NAMALWA (cell line): ENCODE results near the gene TAS2R40.

ENCODE experiments used
- DNase-seq: peaks from one replicate; pipeline ENCODE4 v3.0.0-alpha.2; 2015; ENCODE audit warnings: low spot score

The TAS2R40 gene

DNA sequence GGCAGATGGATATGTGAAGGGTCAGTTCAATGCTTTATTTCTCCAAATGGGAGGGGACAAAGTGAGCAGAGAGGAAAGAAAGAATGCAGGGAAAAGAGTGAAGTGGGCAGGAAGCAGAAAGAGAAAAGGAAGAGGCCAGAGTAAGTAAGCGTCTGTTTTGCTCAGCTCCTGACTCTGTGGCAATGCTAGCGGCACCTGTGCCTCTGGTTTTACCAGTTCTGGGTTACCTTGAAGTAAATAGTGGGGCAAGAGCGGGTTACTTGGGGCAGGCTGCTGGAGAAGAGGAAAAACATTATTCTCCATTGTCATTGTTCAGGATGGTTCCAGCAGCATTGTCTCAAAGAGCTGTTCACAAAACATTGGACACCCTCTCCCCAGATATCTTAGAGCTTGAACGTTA, 1.9 kb downstream of the TAS2R40 start:
- DNase-seq = no peak

DNA sequence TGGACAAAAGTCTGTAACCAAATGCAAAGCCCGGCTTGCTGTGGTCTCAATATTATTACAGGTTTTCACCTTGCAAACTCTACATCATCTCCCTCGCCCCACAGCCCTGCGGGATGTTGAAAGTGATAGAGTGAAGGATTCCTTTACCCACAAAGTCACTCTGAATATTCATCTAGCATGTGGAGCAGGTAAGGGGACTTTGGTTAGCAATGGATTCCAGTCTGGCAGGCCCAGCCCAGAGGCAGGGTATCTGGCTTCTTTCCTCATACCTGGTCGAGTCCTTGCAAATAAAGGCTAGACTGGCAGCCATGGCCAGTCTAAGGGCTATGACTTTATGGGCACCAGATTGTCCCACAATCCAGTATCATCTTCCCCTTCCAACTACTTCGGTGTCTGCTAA, 3.2 kb downstream of the TAS2R40 start:
- no peak for DNase-seq

DNA sequence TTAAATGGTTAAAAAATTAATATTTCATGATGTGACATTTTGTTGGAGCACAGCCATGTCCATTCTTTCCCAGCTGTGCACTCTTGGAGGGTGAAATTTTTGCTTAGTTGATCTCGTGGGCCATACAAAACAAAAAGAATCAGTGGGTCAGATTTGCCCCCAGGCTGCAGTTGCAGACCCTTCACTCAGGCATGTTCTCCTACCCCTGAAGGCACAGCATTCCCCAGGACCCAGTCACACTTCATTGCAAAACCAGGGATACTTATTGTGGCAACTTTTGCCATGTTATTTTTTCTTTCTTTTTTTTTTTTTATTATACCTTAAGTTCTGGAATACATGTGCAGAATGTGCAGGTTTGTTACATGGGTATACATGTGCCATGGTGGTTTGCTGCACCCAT, 6.0 kb downstream of the TAS2R40 start:
- DNase-seq = no peak

DNA sequence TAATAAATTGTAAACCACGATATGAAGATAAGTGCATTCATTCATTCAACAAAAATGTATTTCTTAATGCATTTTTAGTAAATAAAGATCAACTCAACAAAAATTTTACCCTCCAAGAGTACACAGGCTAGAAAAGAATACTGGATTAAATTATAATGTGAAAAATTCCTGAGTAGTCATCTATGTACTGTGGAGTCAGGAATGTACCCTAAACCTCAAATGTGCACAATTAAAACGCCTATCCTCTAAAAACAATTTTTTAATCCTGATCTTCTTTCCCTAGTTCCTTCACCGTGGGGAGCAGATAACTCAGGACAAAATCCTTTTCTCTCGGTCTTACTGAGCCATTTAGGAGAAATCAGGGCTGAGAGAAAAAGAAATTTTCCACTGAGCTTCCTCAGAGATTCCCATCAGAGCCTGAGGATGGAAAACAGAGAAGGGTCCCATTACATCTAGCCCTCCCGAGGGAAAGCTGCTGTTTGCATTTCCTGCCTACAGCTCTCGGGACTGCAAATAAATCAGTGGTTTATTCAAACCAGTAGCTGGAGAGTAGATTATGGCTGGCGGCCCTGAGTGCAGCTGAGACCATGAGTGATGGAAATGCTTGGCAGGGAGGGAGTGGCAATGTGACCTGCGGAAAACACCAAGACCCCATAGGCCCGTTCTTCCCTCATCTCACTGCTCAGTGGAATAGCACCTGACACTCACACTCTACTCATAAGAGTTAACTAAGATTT, 7.4 kb downstream of the TAS2R40 start:
- DNase-seq = no peak

DNA sequence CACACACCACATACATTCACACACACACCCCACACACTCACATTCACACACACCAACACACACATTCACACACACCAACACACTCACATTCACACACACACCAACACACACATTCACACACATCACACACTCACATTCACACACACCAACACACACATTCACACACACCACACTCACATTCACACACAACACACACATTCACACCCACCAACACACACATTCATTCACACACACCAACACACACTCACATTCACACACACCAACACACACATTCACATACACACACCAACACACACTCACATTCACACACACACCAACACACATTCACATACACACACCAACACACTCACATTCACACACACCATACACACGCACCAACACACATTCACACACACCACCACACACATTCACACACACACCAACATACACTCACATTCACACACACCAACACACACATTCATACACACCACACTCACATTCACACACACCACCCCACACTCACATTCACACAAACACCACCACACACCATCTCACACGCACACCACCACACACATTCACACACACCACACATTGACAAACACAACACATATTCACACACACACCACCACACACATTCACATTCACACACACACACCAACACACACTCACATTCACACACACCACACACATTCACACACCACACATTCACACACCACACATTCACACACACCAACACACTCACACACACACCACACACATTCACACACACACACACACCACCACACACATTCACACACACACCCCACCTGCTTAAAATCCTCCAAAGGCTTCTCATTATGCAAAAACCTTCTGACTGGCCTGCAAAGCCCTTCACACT, 9.0 kb downstream of the TAS2R40 start:
- no peak for DNase-seq

DNA sequence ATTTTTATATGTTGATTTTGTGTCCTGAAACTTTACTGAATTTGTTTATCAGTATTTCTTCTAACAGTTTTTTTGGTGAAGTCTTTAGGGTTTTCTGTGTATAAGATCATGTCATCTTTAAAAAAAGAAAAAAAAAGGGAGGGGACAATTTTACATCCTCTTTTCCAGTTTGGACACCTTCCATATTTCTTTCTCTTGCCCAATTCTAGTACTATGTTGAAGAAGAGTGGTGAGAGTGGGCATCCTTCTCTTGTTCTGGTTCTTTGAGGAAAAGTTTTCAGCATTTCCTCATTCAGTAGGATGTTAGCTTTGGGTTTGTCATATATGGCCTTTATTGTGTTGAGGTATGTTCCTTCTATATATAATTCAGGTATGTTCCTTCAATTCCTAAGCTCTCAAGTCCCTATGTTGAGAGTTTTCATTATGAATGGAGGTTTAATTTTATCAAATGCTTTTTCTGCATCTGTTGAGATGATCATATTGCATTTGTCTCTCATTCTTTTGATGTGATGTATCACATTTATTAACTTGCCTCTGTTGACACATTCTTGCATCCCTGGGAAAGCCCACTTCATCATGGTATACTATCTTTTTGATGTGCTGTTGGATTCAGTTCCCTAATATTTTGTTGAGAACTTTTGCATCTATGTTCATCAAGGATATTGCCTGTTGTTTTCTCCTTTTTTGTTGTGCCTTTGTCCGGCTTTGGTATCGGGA, 12.1 kb downstream of the TAS2R40 start:
- DNase-seq = no peak

DNA sequence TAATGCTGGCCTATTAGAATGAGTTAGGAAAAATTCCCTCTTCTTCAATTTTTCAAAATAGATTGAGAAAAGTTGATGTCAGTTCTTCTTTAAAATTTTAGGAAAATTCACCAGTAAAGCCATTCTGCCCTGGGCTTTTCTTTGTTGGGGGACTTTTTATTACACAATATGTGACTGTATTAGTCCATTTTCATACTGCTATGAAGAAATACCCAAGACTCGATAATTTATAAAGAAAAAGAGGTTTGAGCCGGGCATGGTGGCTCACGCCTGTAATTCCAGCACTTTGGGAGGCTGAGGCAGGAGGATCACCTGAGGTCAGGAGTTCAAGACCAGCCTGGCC, 12.7 kb downstream of the TAS2R40 start:
- no peak for DNase-seq

DNA sequence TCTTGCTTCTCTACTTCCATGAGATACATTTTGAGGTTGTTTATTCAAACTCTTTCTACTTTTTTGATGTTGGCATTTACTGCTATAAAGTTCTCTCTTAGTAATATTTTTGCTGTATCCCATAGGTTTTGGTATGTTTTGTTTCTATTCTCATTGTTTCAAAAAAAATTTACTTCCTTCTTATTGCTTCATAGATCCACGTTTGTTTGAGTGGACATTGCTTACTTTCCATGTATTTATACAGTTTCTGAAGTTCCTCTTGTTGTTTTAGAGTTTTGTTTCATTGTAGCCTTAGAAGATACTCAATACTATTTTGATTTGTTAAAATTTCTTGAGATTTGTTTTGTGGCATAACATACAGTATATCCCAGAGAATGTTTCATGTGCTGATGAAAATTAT, 13.7 kb downstream of the TAS2R40 start:
- no peak for DNase-seq

DNA sequence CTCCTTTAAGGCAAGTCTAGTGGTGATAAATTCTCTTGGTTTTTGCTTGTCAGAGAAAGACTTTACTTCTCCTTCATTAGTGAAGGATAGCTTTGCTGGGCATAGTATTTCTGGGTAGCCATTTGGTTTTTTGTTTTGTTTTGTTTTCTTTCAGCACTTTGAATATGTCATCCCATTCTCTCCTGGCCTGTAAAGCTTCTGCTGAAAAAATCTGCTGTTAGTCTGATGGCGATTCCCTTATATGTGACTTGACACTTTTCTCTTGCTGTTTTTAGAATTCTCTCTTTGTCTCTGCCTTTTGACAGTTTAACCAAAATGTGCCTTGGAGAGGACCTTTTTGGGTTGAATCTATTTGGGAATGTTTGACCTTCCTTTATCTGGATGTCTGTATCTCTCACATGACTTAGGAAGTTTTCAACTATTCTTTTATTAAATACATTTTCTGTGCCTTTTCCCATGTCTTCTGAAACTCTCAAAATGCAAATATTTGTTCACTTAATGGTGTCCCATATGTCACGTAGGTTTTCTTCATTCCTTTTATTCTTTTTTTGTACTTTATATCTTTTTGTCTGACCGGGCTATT, 14.7 kb downstream of the TAS2R40 start:
- DNase-seq = no peak

DNA sequence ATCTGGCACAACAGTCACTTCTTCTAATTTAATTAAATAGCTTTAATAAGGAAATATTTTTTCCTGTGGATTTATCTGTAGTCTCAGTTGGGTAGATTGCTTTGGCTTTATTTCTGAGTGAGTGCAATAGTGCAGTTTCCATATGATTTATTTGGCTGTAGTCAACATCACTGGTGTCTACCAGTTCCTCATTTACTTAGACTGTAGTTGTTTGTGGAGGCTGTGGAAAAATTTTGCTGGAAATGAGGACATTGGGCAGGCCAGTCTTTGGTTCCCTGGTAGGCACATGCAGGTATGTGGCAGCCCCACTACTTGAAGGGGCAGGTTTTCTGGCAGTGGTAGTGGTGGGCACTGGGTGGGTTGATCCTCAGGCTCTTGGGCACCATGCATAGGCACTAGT, 15.5 kb downstream of the TAS2R40 start:
- no peak for DNase-seq

DNA sequence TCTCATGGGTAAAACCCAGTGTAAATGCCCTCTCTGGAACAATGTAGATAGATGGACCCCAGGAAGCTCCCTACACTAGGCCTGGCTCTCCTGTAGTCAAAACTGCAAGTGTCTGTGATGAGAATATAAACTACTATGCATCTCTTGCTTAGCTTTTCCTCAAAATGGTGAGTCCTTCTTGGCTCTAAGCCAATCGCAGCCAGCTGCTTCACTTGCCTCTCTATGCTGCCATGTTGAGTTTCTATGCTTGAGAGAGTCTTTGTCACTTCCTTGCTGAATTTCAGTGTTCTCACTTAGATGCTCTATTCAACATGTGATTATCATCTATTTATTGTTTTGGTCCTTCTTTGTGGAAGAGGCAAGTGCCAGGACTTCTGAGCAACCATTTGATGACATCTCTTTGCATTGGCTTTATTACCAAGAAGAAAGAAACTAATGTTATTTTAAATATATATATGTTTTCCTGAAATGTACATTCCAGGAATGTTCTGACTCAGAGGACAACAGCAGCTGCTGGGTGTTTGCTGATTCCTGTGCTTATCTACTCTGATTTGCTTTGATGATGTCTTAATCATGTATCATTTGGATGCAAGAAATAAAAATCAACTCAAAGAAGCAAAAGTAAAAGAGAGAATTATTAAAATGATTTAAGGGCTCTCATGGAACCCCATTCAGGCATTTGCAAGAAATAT, 16.6 kb downstream of the TAS2R40 start:
- no peak for DNase-seq

DNA sequence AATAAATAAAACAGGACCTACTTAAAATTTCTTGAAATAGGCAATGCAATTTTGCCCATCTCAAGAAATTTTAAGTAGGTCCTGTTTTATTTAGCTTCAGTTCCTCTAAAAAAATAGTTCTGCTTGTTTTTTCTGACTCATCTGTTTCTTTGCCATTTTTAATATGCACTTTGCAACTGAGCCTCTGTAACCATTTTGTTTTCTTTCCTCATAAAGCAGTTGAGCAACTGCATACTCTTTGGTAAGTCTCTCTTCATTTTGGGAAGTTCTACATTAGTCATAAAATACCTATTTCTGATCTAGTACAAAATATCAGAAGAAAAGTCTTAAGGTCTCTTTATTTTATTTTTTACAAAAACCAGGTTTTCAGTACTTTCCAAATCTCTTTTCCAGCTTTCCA, 18.0 kb downstream of the TAS2R40 start:
- DNase-seq = no peak

DNA sequence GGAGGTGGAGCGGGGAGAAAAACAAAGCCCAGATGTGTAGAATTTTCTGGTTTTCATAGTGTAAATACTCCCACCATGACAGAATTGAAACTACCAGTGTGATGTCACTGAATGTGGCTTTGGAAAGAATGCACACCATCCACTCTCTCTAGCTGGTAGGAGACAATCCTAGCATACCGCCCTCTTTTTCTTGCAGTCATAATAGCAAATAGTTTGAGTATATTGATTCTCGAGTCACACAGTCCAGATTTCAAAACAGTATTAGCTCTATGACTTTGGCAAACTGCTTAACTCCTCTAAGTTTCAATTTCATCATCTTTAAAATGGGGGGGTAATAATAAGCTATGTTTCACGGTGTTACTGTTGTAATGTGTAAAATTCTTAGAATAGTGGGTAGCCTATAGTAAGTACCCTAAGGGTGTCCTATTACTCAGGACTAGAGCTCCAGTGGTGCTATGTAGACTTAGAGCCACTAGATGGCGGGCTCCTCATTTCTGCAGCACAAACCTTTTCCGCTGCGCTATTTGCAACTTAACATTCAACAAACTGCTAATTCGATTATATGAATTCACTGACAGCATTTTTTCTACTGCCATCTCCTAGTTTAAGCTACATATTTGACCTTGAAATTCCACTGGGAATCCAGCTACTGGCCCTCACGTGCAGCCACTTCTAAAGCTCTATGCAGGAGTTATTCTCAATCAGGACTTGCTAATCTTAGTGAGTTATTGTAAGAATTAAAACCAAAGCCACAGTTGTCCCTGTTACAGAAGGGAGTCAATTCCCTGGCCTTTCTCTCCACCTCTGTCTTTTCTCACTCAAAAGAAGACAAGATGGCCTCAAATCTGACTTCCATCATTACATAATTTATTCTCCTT, 18.7 kb downstream of the TAS2R40 start:
- peak; percentile 87 for DNase-seq

DNA sequence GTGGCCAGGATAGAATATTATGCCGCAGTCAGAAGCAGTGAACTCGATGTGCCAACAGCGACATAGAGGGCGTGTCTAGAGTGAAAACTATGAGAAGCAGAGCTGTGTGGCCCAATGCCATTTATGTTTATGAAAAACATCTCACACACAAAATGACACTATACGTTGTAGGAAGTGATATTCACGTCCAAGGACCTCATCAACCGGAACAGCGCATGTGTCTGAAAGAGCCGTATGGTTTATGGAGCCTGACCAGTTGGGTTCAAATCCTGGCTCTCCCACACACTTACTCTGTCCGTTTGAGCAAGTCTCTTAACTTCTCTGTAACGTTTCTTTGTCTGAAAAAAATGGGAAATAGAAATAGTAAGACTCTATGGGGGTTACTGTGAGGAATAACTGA, 20.5 kb downstream of the TAS2R40 start:
- DNase-seq = no peak

DNA sequence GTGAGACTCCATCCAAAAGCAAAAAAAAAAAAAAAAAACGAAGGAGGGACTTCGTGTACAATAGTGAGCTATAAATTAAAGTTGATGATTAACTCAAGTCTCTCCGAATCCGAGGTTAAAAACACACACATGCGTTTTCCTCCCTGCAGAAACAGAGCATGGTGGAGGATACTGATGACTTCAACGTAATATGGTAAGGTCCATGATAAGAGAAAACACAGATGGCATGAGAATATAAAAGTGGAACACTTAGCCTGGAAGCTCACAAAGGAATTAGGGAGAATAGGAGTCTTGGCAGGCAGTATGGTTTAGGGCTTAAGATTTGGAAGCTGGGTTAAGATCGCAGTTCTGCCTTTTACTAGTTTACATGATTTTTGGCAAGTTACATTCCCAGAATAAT, 21.3 kb downstream of the TAS2R40 start:
- no peak for DNase-seq

DNA sequence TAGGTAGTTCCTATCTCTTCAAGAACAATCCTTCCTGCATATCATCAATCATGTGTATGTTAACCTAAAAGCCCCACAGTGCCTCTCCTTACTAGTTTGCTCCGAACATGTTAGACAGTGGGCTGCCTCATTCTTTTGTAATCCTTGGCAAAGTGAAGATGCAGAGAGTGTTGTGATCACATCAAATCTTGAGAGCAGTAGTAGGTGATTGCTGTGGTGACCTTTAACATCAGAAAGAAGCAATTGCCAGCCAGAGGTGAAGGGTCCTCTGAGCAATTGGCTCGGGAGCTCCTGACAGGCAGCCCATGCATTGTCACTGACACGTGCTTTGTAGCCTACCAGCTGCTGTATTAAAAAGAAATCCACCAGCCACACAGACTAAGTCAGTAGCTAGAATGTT, 21.8 kb downstream of the TAS2R40 start:
- DNase-seq = no peak

DNA sequence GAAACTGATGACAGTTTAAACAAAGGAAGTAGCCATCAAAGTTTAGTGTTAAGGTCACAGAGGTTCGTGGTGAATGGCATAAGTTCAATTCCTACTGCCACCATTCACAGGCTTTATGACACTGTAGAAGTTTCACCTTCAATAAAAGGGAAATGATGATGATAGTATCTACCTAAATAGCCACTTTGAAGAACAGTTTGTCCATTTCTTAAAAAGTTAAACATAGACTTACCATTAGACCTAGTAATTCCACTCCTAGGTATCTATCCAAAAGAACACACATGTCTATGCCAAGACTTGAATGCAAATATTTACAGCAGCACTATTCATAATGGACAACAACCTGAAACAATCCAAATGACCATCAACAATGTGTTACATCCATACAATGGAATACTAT, 22.5 kb downstream of the TAS2R40 start:
- DNase-seq = no peak

DNA sequence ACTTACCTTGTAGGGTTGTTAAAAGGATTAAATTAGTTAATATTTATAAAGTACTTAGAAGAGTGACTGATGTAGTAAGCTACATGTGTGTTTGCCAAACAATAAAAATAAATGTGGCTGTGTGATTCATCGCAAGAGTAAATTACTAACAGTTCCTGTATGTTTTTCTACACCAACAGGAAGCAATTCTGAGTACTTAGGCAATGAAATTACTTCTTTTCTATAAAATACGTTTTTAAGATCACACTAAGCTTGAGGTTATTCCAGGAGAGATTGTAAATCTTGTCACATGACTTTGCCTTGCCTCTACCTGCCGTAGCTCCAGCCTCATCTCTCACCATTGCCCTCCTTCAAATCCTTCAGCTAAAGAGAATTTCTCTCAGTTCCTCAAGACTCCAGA, 23.3 kb downstream of the TAS2R40 start:
- no peak for DNase-seq

DNA sequence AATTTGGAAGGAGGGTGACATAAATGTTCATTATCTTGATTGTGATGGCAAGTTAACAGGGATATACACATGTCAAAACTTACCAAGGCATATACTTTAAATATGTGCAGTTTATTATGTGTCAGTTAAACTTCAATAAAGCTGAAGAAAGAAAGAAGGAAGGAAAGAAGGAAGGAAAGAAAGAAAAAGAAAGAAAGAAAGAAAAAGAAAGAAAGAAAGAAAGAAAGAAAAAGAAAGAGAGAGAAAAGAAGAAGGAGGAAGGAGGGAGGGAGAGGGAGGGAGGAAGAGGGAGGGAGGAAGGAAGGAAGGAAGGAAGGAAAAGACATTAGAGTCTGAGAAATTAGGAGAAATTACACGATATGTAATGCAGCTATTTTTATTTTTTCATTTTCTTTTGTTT, 25.5 kb downstream of the TAS2R40 start:
- DNase-seq = no peak

DNA sequence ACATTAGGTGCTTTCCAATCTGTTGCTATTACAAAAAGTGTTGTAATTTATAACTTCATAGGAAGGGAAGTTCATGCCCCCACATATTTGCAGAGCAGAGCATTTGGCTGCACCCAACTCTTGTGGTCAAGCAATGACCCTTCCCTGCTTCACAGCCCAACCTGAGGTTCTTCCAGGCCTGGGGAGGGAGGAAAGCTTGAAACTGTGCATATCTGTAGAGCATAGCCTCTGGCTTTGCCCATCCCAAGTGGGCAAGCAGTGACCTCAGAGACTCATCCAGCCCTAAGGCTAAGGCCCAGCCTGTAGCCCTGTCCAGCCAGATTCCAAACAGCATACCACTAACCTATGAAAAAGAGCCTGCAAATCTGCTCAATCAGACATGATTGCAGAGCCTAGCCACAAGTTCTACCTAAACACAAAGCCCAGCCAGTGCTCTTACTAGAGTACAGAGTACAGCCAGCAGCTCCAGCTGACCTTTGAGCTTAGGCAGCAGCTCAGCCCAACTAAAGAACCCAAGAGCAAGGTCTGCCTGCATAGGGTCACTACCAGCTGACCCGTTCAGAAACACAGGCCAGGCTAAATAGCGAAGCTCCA, 27.0 kb downstream of the TAS2R40 start:
- DNase-seq = no peak

DNA sequence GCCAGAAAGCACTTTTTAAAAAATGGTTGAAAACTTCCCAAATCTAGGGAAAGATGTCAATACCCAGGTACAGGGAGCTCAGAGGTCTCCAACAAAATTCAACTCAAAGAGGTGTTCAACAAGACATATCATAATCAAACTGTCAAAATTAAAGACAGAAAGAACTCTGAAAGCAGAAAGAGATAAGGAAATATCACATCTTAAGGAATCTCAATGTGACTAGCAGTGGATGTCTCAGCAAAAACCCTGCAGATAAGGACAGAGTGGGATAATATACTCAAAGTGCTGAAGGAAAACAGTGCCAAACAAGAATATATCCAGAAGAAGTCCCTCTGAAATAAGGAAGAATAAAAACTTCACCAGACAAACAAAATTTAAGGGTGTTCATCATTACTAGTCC, 28.4 kb downstream of the TAS2R40 start:
- DNase-seq = no peak
